Peyer's patch (tissue), 4 donors: Measurements from ENCODE around the gene PKP2.

Source experiments
- POLR2A ChIP-seq, 2 donors: fragments of 450-650 bp; IDR thresholded peaks; one replicate each; pipeline ENCODE4 v1.5.1; 2017; ENCODE audit warnings: antibody characterized with exemption in 2 of 2, mild to moderate bottlenecking in 2 of 2, moderate library complexity in 2 of 2
- TF ChIP-seq, protein P1 (sequence below), 6 experiments: fragments of 450-650 bp in 4 of 6; fragments of 200-600 bp in 2 of 6; sonication (generic) in 1 of 6; IDR thresholded peaks; one replicate each; pipeline ENCODE4 v1.5.1; 2017 to 2019; ENCODE audit warnings: antibody characterized with exemption in 6 of 6, mild to moderate bottlenecking in 3 of 6, moderate library complexity in 1 of 6

DNA sequence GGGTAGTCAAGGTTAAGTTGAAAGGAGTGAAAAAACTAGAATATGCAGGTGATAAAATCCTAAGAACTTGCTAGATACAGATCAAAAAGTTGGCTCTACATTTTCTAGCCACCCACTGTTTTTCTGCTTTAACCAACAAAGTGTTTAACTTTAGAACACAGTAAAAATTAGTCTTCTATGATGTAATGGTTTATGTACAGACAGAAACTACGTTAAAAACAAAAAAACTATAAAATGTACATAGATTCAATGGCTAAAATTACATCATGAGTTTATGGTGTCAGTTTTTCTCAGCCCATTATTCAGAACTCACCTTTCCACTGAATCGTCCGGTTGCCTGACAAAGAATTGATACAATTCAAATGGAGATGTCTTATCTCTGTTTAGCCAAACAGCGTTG is 143.0 kb downstream of the PKP2 start:
- no peak for TF ChIP-seq POLR2A (IDR thresholded peaks at IDR 0.05)
- TF ChIP-seq, protein P1, sequence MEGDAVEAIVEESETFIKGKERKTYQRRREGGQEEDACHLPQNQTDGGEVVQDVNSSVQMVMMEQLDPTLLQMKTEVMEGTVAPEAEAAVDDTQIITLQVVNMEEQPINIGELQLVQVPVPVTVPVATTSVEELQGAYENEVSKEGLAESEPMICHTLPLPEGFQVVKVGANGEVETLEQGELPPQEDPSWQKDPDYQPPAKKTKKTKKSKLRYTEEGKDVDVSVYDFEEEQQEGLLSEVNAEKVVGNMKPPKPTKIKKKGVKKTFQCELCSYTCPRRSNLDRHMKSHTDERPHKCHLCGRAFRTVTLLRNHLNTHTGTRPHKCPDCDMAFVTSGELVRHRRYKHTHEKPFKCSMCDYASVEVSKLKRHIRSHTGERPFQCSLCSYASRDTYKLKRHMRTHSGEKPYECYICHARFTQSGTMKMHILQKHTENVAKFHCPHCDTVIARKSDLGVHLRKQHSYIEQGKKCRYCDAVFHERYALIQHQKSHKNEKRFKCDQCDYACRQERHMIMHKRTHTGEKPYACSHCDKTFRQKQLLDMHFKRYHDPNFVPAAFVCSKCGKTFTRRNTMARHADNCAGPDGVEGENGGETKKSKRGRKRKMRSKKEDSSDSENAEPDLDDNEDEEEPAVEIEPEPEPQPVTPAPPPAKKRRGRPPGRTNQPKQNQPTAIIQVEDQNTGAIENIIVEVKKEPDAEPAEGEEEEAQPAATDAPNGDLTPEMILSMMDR (IDR thresholded peaks at IDR 0.05): no peak
